HG03064 (cell line): Measurements from ENCODE around the gene SERPINA12.

Source experiments
- ATAC-seq: cut with Tn5 transposase; IDR thresholded peaks from one replicate; pipeline ENCODE4 v1.9.1; 2021; ENCODE audit warnings: low read depth; ENCODE audit not compliant: unreplicated experiment

SERPINA12 gene, protein sequence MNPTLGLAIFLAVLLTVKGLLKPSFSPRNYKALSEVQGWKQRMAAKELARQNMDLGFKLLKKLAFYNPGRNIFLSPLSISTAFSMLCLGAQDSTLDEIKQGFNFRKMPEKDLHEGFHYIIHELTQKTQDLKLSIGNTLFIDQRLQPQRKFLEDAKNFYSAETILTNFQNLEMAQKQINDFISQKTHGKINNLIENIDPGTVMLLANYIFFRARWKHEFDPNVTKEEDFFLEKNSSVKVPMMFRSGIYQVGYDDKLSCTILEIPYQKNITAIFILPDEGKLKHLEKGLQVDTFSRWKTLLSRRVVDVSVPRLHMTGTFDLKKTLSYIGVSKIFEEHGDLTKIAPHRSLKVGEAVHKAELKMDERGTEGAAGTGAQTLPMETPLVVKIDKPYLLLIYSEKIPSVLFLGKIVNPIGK

DNA sequence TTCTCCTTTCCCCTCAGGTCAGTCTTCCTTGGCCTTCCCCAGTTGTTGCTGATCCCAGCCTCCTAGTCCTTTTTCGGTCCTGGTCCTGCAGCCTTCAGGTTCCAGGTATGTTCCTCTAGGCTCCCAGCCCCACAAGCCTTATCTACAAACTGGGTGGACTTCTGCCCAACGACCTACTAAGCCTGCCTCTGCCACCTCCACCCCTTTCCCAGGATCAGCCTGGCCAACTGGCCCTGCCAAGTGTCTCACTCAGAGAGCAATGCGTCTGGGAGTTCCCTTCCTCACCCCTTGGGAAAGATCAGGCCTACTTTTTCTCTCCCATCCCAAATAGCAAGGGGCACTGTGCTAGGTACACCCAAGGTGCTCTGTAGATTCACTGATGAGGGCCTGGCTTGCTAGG lies at the start of gene SERPINA12:
Gene SERPINA12 (minus strand): TSS at position 114 of the 400 bp plus-strand sequence. CDS start 11,072 bp downstream, outside the sequence.
- ATAC-seq: no peak

DNA sequence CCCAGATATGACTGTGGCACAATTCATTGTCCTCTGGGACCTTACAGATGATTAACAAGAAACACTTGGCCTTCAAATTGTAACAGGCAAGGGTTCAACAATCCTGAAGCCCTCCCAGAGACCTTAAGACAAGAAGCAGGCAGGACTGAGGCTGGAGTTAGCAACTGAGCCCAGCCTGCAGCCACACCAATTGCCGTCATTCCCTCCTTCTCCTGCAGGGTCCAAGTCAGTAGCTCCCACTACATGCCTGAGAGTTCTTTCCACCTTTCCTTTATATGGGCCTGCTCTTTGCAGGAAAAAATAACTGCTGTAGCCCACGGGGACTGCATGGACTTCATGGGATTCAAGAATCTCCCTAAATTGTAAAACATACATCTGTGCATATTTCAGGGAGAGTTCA lies 49.6 kb upstream of the SERPINA12 start:
- ATAC-seq: no peak

- ATAC-seq: no peak
Measured at GRCh38 chr14:94557327-94557726, 48.1 kb upstream of the SERPINA12 start.

DNA sequence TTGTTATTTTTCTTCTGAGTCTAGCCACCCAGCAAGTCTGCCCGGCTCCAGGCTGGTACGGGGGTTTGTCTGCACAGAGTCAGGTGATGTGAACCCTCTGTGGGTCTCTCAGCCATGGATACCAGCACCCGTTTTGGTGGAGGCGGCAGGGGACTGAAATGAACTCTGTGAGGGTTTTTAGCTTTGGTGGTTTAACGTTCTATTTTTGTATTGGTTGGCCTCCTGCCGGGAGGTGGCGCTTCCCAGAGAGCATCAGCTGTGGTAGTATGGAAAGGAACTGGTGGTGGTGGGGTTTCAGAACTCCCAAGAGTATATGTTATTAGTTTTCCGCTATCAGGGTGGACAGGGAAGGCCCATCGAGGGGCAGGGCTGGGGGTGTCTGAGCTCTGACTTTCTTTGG lies 46.7 kb upstream of the SERPINA12 start:
- ATAC-seq: no peak

GRCh38 chr14:94550041-94550440 lies 40.8 kb upstream of the SERPINA12 start:
- ATAC-seq: no peak

GRCh38 chr14:94548999-94549985 lies 40.0 kb upstream of the SERPINA12 start:
- ATAC-seq: no peak

GRCh38 chr14:94548131-94548998 lies 39.1 kb upstream of the SERPINA12 start:
- ATAC-seq: no peak

- ATAC-seq: no peak
Measured at GRCh38 chr14:94547726-94548125, 38.5 kb upstream of the SERPINA12 start.

DNA sequence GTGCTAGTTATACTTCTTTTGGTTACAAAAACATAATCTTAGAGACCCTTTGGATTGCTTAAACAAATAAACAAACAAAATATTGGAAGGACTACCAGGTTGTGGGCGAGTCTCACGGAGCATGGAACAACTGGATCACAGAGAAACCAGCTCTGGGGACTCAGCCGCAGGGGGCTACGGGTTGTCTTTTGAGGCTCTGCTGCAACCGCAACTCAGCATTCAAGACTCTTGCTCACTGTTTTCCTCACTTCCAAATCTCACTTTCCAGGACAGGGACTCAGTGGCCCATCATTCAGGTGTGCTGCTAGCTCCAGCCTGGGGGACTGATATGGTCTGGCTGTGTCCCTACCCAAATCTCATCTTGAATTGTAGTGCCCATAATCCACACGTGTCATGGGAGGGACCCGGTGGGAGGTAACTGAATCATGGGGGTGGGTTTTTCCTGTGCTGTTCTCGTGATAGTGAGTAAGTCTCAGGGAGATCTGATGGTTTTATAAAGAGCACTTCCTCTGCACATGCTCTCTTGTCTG lies 37.9 kb upstream of the SERPINA12 start:
- ATAC-seq: no peak

DNA sequence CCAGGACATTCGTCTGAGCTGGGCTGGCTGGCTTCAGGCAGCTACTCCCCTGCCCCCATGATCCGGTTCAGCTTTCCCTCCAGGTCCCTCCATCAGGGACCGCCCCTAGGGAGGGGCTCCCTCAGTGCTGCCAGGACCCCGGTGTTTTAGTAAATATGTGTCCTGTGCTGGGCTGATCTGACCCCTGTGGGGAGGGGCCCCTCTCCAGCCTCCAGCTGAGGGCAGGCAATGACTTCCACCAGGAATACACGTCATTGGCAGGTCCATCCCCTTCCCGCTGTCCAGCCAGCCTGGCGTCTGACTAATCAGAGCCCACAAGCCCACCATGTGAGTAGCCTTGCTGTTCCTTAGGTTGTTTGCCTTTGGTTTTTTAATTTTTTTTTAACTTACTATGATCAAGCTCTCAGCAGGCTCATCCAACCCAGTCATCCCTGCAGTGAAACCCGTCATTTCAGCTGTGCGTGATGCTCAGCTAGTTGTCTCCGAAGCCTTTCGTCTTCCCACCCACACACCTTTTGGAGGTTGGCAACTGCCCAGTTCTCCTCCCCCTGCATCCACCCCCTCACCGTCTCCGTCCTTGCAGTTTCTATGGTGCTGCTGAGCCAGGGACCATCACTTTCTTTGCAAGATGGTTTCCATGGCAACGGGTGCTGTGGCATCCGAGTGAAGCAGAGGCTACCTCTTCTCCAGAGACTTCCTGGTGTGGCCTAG lies 36.0 kb upstream of the SERPINA12 start:
- ATAC-seq: no peak

DNA sequence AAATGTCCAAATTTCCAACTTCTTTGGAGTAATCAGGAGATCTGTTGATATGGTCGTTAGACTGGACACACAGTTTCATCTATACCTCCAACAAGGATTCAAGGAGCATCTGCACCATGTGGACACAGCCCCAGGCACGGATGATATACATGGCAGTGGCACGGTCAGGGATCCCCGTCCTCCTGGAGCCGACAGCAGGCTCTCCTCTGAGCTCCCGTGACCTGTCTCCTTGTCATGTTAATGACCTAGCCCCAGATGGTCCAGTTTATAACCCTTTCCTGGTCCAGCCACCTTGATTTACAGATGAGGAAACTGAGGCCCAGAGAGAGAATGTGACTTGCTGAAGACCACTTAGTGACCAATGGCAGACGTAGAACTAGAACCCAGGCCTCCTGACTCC lies 35.5 kb upstream of the SERPINA12 start:
- no peak for ATAC-seq

DNA sequence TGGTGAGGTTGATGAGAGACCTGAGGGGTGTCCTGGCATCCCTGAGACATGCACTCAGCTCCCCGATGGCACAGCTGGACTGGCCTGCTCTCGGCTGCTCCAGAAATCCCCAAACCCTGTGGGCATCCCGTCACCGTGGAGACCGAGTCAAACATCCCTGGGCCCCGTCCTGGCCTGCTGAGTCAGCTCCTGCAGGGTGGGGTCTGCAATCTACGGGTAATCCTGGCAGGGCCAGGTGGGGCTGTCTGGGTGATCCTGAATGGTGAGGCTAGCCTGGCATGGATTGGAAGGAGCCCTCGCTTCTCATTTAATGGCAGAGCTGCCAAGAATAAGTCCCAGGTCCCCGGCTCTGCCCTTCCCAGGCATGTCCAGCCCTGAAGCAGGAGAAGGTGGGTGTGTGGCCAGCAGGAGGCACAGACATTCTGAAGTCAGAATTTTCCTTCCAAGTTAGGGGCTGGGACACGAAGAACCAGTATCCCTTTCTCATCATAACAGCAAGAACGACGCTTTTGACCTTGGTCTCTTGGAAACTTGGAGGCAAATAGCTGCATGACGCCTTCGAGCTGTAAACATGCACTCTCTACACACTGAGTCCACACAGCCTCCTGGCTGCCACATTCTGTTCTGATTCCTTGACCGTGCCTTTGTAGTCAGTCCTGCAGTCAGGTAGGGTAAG lies 34.3 kb upstream of the SERPINA12 start:
- no peak for ATAC-seq

GRCh38 chr14:94542811-94543440 lies 33.7 kb upstream of the SERPINA12 start:
- no peak for ATAC-seq

GRCh38 chr14:94542111-94542810 lies 33.0 kb upstream of the SERPINA12 start:
- ATAC-seq: no peak

DNA sequence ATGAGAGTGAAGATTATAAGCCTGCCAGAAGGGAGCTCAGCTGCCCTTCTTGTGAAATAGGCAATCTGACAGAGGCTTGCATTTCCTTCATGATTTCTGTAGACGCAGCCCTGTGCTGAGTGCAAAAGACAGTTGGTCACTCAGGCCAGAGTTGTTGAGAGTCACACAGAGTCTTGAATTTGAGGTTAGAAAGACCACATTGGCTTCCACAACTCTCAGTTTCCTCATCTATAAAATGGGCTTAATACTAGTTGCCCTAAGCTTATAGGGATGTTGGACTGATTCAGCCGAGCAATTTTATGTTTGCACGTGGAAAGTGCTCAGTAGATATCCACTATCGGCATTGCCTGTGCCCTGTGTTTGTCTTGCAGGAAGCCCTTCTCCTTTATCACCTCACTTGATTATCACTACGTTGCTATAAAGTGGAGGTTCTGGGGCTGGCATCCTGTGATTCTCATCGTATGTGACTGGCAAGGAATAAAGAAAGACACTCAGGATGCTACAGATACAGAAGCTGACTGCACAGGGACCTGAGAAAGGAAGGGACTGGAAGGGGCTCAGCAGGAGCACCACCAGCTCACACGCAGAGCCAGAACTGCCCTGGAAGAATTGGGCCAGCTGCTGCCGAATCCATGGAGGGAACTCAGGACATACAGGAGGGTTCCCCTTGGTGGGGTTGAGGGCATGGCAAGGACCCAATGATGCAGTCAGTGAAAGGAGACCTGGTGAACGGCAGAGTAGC lies 32.1 kb upstream of the SERPINA12 start:
- ATAC-seq: no peak

GRCh38 chr14:94540031-94540794 lies 30.9 kb upstream of the SERPINA12 start:
- ATAC-seq: no peak

- ATAC-seq: no peak
Measured at GRCh38 chr14:94539181-94539580, 29.9 kb upstream of the SERPINA12 start.
